Measurements from ENCODE around the gene SEPTIN10. TPM values are rescaled to one million over a fixed set of nuclear protein-coding genes. Genes with fewer than 3 reads are reported as not detected.

Gene SEPTIN10
- total and polyA plus RNA-seq, 2 experiments from 2014 or later: 52.3 to 85.1 TPM

DNA sequence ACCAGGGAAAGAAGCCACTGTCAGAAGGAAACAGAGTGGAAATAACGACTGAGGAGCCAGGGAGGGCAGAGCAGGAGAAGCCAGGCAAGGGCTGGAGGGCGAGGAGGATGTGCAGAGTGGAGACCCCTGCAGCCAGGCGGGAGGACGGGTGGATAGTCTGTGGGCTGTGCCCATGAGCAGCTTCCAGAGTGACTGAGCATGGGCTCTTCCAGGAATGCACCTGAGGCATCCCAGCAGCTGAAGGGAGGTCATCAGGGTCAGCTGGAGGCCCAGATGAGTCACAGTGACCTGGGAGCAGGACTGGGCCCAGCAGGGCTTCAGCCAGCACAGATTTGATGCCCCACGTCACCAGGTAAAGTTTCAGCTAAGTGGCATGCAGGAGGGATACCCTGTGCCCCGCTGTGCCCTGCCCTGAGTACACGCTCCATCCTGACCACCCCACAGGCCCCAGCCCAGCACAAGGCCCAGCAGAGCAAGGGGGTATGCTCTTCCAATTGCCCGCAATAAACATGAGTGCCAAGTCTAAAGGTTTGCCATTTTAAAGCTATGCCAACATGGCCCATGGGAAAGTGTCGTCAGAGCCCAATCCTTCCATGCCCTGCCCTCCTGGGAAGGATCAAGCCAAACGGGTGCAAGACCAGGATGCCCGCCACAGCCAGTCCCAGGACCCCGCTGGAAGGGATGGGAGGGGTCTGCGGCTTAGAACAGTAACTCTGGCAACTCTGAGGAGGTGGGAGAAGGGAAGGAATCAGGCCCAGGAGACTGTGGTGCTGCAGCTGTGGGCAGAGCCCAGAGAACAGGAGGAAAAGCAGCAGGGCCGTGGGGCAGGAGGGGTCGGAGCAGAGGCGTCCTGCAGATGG lies 85.7 kb downstream of the SEPTIN10 start:
- no peaks in the 10 kb centered on the region for H3K9me2 ChIP-seq (ENCODE audit: insufficient read depth)
- no peaks in the 10 kb centered on the region for H3K4me1 ChIP-seq (ENCODE audit: insufficient read depth)
- Mint-ChIP-seq H3K27me3 (ENCODE audit: insufficient read depth, low read depth, poor library complexity) (peaks cover 12% of the 10 kb centered on the region), H3K4me1 (no peaks in the 10 kb centered on the region), H3K4me3 (no peak overlapping the region), H3K27ac (no peak overlapping the region), H3K36me3 (ENCODE audit: low read depth) (no peaks in the 10 kb centered on the region), H3K9me3 (no peaks in the 10 kb centered on the region)
- no peaks in the 10 kb centered on the region for H3K27me3 ChIP-seq (ENCODE audit: insufficient read depth)
- no peaks in the 10 kb centered on the region for H4K20me1 ChIP-seq (replicated peaks; ENCODE audit: insufficient read depth)
- no peaks in the 10 kb centered on the region for H3K79me2 ChIP-seq (replicated peaks; ENCODE audit: insufficient read depth)
- no peak for ATAC-seq
- DNase-seq (ENCODE audit: low spot score): no peak
- TF ChIP-seq ZNF331 (CRISPR knock-in tag; IDR thresholded peaks at IDR 0.05; ENCODE audit: low read depth): no peak
- TF ChIP-seq, protein P1, sequence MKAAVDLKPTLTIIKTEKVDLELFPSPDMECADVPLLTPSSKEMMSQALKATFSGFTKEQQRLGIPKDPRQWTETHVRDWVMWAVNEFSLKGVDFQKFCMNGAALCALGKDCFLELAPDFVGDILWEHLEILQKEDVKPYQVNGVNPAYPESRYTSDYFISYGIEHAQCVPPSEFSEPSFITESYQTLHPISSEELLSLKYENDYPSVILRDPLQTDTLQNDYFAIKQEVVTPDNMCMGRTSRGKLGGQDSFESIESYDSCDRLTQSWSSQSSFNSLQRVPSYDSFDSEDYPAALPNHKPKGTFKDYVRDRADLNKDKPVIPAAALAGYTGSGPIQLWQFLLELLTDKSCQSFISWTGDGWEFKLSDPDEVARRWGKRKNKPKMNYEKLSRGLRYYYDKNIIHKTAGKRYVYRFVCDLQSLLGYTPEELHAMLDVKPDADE (IDR thresholded peaks at IDR 0.05): no peak
- no peak for TF ChIP-seq POLR2AphosphoS5 (IDR thresholded peaks at IDR 0.05; ENCODE audit: low read depth)
- TF ChIP-seq, protein P2, sequence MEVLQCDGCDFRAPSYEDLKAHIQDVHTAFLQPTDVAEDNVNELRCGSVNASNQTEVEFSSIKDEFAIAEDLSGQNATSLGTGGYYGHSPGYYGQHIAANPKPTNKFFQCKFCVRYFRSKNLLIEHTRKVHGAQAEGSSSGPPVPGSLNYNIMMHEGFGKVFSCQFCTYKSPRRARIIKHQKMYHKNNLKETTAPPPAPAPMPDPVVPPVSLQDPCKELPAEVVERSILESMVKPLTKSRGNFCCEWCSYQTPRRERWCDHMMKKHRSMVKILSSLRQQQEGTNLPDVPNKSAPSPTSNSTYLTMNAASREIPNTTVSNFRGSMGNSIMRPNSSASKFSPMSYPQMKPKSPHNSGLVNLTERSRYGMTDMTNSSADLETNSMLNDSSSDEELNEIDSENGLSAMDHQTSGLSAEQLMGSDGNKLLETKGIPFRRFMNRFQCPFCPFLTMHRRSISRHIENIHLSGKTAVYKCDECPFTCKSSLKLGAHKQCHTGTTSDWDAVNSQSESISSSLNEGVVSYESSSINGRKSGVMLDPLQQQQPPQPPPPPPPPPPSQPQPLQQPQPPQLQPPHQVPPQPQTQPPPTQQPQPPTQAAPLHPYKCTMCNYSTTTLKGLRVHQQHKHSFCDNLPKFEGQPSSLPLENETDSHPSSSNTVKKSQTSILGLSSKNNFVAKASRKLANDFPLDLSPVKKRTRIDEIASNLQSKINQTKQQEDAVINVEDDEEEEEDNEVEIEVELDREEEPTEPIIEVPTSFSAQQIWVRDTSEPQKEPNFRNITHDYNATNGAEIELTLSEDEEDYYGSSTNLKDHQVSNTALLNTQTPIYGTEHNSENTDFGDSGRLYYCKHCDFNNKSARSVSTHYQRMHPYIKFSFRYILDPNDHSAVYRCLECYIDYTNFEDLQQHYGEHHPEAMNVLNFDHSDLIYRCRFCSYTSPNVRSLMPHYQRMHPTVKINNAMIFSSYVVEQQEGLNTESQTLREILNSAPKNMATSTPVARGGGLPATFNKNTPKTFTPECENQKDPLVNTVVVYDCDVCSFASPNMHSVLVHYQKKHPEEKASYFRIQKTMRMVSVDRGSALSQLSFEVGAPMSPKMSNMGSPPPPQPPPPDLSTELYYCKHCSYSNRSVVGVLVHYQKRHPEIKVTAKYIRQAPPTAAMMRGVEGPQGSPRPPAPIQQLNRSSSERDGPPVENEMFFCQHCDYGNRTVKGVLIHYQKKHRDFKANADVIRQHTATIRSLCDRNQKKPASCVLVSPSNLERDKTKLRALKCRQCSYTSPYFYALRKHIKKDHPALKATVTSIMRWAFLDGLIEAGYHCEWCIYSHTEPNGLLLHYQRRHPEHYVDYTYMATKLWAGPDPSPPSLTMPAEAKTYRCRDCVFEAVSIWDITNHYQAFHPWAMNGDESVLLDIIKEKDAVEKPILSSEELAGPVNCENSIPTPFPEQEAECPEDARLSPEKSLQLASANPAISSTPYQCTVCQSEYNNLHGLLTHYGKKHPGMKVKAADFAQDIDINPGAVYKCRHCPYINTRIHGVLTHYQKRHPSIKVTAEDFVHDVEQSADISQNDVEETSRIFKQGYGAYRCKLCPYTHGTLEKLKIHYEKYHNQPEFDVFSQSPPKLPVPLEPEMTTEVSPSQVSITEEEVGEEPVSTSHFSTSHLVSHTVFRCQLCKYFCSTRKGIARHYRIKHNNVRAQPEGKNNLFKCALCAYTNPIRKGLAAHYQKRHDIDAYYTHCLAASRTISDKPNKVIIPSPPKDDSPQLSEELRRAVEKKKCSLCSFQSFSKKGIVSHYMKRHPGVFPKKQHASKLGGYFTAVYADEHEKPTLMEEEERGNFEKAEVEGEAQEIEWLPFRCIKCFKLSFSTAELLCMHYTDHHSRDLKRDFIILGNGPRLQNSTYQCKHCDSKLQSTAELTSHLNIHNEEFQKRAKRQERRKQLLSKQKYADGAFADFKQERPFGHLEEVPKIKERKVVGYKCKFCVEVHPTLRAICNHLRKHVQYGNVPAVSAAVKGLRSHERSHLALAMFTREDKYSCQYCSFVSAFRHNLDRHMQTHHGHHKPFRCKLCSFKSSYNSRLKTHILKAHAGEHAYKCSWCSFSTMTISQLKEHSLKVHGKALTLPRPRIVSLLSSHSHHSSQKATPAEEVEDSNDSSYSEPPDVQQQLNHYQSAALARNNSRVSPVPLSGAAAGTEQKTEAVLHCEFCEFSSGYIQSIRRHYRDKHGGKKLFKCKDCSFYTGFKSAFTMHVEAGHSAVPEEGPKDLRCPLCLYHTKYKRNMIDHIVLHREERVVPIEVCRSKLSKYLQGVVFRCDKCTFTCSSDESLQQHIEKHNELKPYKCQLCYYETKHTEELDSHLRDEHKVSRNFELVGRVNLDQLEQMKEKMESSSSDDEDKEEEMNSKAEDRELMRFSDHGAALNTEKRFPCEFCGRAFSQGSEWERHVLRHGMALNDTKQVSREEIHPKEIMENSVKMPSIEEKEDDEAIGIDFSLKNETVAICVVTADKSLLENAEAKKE (CRISPR knock-in tag; IDR thresholded peaks at IDR 0.05): no peak
- TF ChIP-seq, protein P3, sequence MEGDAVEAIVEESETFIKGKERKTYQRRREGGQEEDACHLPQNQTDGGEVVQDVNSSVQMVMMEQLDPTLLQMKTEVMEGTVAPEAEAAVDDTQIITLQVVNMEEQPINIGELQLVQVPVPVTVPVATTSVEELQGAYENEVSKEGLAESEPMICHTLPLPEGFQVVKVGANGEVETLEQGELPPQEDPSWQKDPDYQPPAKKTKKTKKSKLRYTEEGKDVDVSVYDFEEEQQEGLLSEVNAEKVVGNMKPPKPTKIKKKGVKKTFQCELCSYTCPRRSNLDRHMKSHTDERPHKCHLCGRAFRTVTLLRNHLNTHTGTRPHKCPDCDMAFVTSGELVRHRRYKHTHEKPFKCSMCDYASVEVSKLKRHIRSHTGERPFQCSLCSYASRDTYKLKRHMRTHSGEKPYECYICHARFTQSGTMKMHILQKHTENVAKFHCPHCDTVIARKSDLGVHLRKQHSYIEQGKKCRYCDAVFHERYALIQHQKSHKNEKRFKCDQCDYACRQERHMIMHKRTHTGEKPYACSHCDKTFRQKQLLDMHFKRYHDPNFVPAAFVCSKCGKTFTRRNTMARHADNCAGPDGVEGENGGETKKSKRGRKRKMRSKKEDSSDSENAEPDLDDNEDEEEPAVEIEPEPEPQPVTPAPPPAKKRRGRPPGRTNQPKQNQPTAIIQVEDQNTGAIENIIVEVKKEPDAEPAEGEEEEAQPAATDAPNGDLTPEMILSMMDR (conservative IDR thresholded peaks at IDR 0.05; ENCODE audit: low read depth in 2 of 2): no peak
- TF ChIP-seq STAT1 (IDR thresholded peaks at IDR 0.05; ENCODE audit: unreplicated experiment): no peak
- no peak for TF ChIP-seq CREB1 (CRISPR knock-in tag; IDR thresholded peaks at IDR 0.05; ENCODE audit: low read depth)
- no peak for TF ChIP-seq JUNB (IDR thresholded peaks at IDR 0.05; ENCODE audit: unreplicated experiment)
- no peak for TF ChIP-seq EZH2 (IDR thresholded peaks at IDR 0.05; ENCODE audit: low read depth, unreplicated experiment)
- TF ChIP-seq EZH2phosphoT487 (IDR thresholded peaks at IDR 0.05; ENCODE audit: unreplicated experiment): no peak
- no peak for TF ChIP-seq ZNF114 (CRISPR knock-in tag; IDR thresholded peaks at IDR 0.05)
- no peak for TF ChIP-seq NANOG (IDR thresholded peaks at IDR 0.05; ENCODE audit: borderline replicate concordance)
- TF ChIP-seq, protein P4, sequence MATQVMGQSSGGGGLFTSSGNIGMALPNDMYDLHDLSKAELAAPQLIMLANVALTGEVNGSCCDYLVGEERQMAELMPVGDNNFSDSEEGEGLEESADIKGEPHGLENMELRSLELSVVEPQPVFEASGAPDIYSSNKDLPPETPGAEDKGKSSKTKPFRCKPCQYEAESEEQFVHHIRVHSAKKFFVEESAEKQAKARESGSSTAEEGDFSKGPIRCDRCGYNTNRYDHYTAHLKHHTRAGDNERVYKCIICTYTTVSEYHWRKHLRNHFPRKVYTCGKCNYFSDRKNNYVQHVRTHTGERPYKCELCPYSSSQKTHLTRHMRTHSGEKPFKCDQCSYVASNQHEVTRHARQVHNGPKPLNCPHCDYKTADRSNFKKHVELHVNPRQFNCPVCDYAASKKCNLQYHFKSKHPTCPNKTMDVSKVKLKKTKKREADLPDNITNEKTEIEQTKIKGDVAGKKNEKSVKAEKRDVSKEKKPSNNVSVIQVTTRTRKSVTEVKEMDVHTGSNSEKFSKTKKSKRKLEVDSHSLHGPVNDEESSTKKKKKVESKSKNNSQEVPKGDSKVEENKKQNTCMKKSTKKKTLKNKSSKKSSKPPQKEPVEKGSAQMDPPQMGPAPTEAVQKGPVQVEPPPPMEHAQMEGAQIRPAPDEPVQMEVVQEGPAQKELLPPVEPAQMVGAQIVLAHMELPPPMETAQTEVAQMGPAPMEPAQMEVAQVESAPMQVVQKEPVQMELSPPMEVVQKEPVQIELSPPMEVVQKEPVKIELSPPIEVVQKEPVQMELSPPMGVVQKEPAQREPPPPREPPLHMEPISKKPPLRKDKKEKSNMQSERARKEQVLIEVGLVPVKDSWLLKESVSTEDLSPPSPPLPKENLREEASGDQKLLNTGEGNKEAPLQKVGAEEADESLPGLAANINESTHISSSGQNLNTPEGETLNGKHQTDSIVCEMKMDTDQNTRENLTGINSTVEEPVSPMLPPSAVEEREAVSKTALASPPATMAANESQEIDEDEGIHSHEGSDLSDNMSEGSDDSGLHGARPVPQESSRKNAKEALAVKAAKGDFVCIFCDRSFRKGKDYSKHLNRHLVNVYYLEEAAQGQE (IDR thresholded peaks at IDR 0.05; ENCODE audit: unreplicated experiment): no peak
- H2AFZ ChIP-seq: no peak overlapping the region
- no peak overlapping the region for H3K4me3 ChIP-seq
- H3K36me3 ChIP-seq (ENCODE audit: insufficient read depth): no peaks in the 10 kb centered on the region
- no peaks in the 10 kb centered on the region for H3F3A ChIP-seq (replicated peaks; ENCODE audit: low read depth)
- H3K27ac ChIP-seq (ENCODE audit: low read depth): no peak overlapping the region
- H3K4me2 ChIP-seq: no peak overlapping the region
